Measurements from ENCODE around the gene GRSF1.
"Not testable (repeated sequence)": the region's sequence is repeated elsewhere in the genome, so short reads cannot be mapped to it uniquely, and the experiment has no call there.

The GRSF1 gene

DNA sequence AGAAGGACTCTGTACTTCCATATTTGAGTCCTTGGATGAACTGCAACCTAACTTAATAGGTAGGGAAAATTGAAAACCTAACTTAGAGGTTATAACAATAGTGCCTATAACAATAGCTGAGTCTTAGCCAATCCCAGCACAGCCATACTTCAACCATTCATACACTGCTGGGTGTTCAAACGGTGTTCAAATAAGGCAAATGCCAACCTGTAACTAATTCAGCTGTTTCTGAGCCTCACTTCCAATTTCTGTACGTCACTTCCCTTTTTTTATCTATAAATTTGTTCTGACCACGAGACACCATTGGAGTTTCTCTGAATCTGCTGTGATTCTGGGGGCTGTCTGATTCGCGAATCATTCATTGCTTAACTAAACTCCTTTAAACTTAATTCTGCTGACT is 9.6 kb upstream of the GRSF1 start:
- CTCF ChIA-PET, result interaction anchor here (1.5 kb wide), 1 partner anchor 52 kb away, joined by 5 read pairs; the partner anchor contains the start of gene MOB1B
- DNase-seq (ENCODE audit: extremely low spot score), result no peak
- TF ChIP-seq, protein P1, sequence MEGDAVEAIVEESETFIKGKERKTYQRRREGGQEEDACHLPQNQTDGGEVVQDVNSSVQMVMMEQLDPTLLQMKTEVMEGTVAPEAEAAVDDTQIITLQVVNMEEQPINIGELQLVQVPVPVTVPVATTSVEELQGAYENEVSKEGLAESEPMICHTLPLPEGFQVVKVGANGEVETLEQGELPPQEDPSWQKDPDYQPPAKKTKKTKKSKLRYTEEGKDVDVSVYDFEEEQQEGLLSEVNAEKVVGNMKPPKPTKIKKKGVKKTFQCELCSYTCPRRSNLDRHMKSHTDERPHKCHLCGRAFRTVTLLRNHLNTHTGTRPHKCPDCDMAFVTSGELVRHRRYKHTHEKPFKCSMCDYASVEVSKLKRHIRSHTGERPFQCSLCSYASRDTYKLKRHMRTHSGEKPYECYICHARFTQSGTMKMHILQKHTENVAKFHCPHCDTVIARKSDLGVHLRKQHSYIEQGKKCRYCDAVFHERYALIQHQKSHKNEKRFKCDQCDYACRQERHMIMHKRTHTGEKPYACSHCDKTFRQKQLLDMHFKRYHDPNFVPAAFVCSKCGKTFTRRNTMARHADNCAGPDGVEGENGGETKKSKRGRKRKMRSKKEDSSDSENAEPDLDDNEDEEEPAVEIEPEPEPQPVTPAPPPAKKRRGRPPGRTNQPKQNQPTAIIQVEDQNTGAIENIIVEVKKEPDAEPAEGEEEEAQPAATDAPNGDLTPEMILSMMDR (IDR thresholded peaks at IDR 0.05; ENCODE audit: control extremely low read depth, extremely low read depth, low read depth, missing control alignments), result no peak
- POLR2A ChIA-PET, result no interaction called here

DNA sequence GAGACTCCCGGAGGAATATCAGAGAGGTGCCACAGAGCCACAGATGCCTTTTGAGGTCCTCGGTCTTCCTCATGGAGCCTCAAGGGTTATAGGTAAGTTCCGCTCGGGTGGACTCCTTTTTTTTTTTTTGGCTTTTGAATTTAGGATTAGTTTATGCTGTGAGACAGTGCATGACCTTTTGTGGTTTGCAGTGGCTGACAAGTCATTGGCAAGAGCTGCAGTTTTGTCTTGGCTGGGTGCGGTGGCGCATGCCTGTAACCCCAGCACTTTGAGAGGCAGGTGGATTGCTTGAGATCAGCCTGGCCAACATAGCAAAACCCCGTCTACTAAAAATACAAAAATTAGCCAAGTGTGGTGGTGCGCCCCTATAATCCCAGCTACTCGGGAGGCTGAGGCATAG is 4.5 kb upstream of the GRSF1 start:
- TF ChIP-seq, protein P1 (IDR thresholded peaks at IDR 0.05; ENCODE audit: control extremely low read depth, extremely low read depth, low read depth, missing control alignments), result no peak
- DNase-seq (ENCODE audit: extremely low spot score), result no peak
- POLR2A ChIA-PET, result interaction anchor here (0.6 to 0.7 kb wide), 2 partner anchors 27 to 33 kb away, joined by 4 read pairs; no protein-coding TSS in a partner anchor
- CTCF ChIA-PET, result interaction anchor here (0.8 to 1.7 kb wide), 4 partner anchors 14 to 157 kb away, joined by 3 to 5 read pairs (median 4); partner anchors contain the start of gene MOB1B

DNA sequence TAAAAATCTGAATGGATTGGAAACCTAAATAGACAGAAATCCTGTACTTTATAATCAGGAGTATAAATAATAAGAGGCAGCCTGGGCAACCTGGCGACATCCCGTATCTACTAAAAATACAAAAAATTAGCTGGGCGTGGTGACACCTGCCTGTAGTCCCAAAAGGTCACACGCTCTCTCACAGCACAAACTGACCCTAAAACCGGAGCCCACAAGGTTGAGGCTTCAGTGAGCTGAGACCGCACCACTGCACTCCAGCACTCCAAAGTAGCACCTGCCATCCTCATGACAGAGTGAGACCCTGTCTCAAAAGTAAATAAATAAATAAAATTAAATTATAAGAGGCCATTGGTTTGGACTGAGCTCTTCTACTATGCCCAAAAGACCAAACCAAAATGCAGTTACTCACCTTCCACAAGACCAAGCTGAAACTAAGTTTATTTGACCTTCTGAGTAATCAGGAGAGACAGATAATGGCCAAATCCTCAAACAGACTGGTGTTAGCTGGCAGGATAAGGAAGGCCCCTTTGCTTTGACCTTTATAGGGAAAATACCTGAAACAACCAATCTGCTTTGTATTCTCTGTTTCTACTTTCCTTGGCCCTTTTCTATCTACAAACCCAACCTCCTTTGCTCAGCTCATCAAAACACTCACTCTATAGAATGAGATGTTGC is 3.2 kb upstream of the GRSF1 start:
- TF ChIP-seq, protein P1 (IDR thresholded peaks at IDR 0.05; ENCODE audit: control extremely low read depth, extremely low read depth, low read depth, missing control alignments), result no peak
- ChIA-PET POLR2A (interaction anchor here (0.6 kb wide), 2 partner anchors 71 to 167 kb away, joined by 3 read pairs; no protein-coding TSS in a partner anchor), CTCF (interaction anchor here (1.0 to 1.1 kb wide), 2 partner anchors 11 to 27 kb away, joined by 3 to 4 read pairs; no protein-coding TSS in a partner anchor)
- peak; percentile 37 for DNase-seq (ENCODE audit: extremely low spot score)

DNA sequence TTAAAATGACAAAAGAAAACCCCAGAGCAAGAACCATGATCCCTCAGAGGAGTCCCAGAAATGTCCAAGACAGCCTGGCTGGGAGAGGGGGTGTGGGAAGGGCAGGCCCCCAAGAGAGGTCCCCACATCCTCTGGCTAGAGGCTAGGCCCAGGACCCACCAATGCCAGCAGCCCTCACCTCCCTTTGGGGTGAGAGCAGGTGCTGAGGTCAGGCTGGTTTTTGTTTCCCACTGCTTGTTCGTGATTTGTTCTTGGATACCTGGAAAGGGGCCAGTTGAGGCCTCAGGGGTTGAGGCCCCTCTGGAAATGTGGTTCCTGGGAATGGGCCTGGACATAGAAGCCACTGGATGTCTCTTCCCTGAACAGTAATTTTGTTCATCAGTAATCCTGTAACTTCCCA is 2.3 kb upstream of the GRSF1 start:
- DNase-seq (ENCODE audit: extremely low spot score), result no peak
- CTCF ChIA-PET, result no interaction called here
- POLR2A ChIA-PET, result no interaction called here
- TF ChIP-seq, protein P1 (IDR thresholded peaks at IDR 0.05; ENCODE audit: control extremely low read depth, extremely low read depth, low read depth, missing control alignments), result no peak

DNA sequence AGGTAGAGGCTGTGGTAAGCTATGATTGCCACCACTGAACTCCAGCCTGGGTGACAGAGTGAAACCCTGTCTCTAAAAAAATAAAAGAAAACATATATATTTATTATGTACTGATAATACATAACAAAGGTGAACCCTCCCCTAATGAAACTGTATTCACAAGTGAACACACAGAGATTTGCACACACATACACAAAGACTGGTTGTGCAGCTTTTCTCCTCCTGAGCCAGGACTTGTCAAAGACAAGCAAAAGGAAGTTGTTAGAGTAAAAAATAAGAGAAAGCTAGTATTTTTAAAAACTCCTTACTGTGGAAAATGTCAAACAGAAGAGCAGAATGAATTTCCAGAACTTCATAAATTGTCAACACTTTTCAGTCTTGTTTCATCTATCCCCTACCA is 1.5 kb upstream of the GRSF1 start:
- TF ChIP-seq, protein P1 (IDR thresholded peaks at IDR 0.05; ENCODE audit: control extremely low read depth, extremely low read depth, low read depth, missing control alignments), result no peak
- DNase-seq (ENCODE audit: extremely low spot score), result no peak
- POLR2A ChIA-PET, result no interaction called here
- CTCF ChIA-PET, result no interaction called here

DNA sequence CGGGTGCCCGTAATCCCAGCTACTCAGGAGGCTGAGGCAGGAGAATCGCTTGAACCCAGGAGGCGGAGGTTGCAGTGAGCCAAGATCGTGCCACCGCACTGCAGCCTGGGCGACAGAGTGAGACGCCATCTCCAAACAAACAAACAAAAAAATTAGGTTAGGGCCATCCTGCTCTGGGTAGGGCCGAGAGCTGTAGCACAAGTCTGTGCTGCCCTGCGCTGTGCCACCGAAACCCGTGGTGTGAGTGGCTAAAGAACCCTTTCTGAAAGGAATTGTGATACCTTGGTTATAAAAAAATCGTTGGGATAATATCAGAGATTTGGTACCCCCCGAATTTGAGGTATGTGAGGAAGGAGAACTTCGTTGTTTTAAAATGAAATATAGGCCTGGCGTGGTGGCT is 941 bp upstream of the GRSF1 start:
- POLR2A ChIA-PET; CTCF ChIA-PET; DNase-seq (ENCODE audit: extremely low spot score): not testable (repeated sequence)

DNA sequence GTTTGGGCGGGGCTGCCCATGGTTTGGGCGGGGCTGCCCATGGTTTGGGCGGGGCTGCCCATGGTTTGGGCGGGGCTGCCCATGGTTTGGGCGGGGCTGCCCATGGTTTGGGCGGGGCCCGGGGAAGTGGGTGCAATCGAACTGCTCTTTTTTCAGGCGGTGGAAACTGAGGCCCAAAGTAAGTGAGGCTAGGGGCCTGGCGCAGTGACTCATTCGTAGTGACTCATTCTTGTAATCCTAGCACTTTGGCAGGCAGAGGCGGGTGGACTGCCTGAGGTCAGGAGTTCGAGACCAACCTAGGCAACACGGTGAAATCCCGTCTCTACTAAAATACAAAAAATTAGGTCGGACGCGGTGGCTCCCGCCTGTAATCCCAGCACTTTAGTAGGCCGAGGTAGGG is 447 bp upstream of the GRSF1 start:
- ChIA-PET CTCF (interaction anchor here (1.1 to 1.6 kb wide), 2 partner anchors 65 to 156 kb away, joined by 3 to 7 read pairs; no protein-coding TSS in a partner anchor), POLR2A (interaction anchor here (1.6 kb wide), 1 partner anchor 17 kb away, joined by 3 read pairs; no protein-coding TSS in a partner anchor)
- DNase-seq (ENCODE audit: extremely low spot score), result peak; percentile 26
